LNCaP clone FGC (cell line): ENCODE measurements around the gene MED15.
"Not testable (repeated sequence)": the region's sequence is repeated elsewhere in the genome, so short reads cannot be mapped to it uniquely, and the experiment has no call there.

Experiments
- DNase-seq: peaks from one replicate; pipeline ENCODE4 v3.0.0-alpha.2; 2011; ENCODE audit warnings: low read depth
- H3K4me3 ChIP-seq: 2 replicates; pipeline ENCODE4 v1.5.1; 2011; ENCODE audit warnings: mild to moderate bottlenecking, low read depth, low read length, control low read depth
- CTCF ChIP-seq: IDR thresholded peaks from 2 replicates; pipeline ENCODE4 v1.5.1; 2012; ENCODE audit warnings: mild to moderate bottlenecking; ENCODE audit not compliant: control insufficient read depth, insufficient read depth; ENCODE audit errors: extremely low read depth

MED15 gene

GRCh38 chr22:20494978-20495860 is 12.2 kb upstream of the MED15 start, which contains the start of gene KLHL22:
KLHL22 (minus strand) TSS chr22:20495795; CDS start chr22:20489211, 6,584 bp downstream.
- peak within 1 kb of the TSS; percentile 82 for H3K4me3 ChIP-seq
- DNase-seq, result no peak
- TF ChIP-seq CTCF, result no peak

GRCh38 chr22:20495861-20496681 is 11.3 kb upstream of the MED15 start:
- DNase-seq, result peak; percentile 59
- peak overlapping the region; percentile 82 for H3K4me3 ChIP-seq
- peak; percentile 96 for TF ChIP-seq CTCF

- DNase-seq, result no peak
- H3K4me3 ChIP-seq, result peak overlapping the region; percentile 15; the same call in 1 of the 2 replicates
- no peak for TF ChIP-seq CTCF
These were observed 10.0 kb upstream of the MED15 start for GRCh38 chr22:20497426-20497825.

GRCh38 chr22:20498913-20499312 is 8.5 kb upstream of the MED15 start:
- no peak for TF ChIP-seq CTCF
- H3K4me3 ChIP-seq, result no peak overlapping the region

GRCh38 chr22:20499769-20500168 is 7.6 kb upstream of the MED15 start:
- H3K4me3 ChIP-seq, result no peak overlapping the region
- no peak for DNase-seq
- TF ChIP-seq CTCF, result no peak

More at GRCh38 chr22:20498913-20499312, 8.5 kb upstream of the MED15 start:
- no peak for DNase-seq

GRCh38 chr22:20503816-20504215 is 3.6 kb upstream of the MED15 start:
- TF ChIP-seq CTCF, result no peak
- no peak for DNase-seq

GRCh38 chr22:20504293-20504922 is 3.0 kb upstream of the MED15 start:
- not testable (repeated sequence) for H3K4me3 ChIP-seq, DNase-seq

More at GRCh38 chr22:20503816-20504215, 3.6 kb upstream of the MED15 start:
- H3K4me3 ChIP-seq, result no peak overlapping the region
